SK-N-SH treated with all-trans-retinoic acid at 6 μM for 48 hours (cell line): ENCODE results near the gene TAF1B.

Experiments
- ATAC-seq: fragments of 200-7000 bp; cut with Tn5 transposase; 3 replicates; pipeline ENCODE4 v1.9.1; 2020; ENCODE audit warnings: mild to moderate bottlenecking, moderate library complexity
- ARNTL ChIP-seq: fragments of 450-650 bp; formaldehyde crosslinking; IDR thresholded peaks from 2 replicates; pipeline ENCODE4 v1.5.0; 2020; ENCODE audit warnings: low read depth, mild to moderate bottlenecking, moderate library complexity, borderline replicate concordance
- BACH2 ChIP-seq: fragments of 250-450 bp; sonication (Bioruptor Pico); IDR thresholded peaks from 2 replicates; pipeline ENCODE4 v1.9.0; 2021; ENCODE audit warnings: mild to moderate bottlenecking, borderline replicate concordance
- CSDC2 ChIP-seq: fragments of 250-450 bp; sonication (Bioruptor Pico); IDR thresholded peaks from 2 replicates; pipeline ENCODE4 v1.5.0; 2020; ENCODE audit warnings: mild to moderate bottlenecking, moderate library complexity
- CSRNP3 ChIP-seq: fragments of 250-450 bp; sonication (Bioruptor Pico); IDR thresholded peaks from 2 replicates; pipeline ENCODE4 v1.5.1; 2021; ENCODE audit warnings: mild to moderate bottlenecking, moderate library complexity
- ESRRG ChIP-seq: fragments of 250-450 bp; sonication (Bioruptor Pico); IDR thresholded peaks from 2 replicates; pipeline ENCODE4 v1.6.1; 2021; ENCODE audit warnings: mild to moderate bottlenecking
- GLIS3 ChIP-seq: fragments of 250-450 bp; sonication (Bioruptor Pico); IDR thresholded peaks from 2 replicates; pipeline ENCODE4 v1.5.0; 2020; ENCODE audit warnings: mild to moderate bottlenecking, moderate library complexity
- ISL1 ChIP-seq: fragments of 250-450 bp; sonication (Bioruptor Pico); IDR thresholded peaks from 2 replicates; pipeline ENCODE4 v2.1.2; 2022; ENCODE audit warnings: mild to moderate bottlenecking, moderate library complexity
- OSR1 ChIP-seq: fragments of 250-450 bp; sonication (Bioruptor Pico); IDR thresholded peaks from 2 replicates; pipeline ENCODE4 v1.8.0; 2022; ENCODE audit warnings: moderate library complexity, mild to moderate bottlenecking, inconsistent platforms
- RARB ChIP-seq: fragments of 250-450 bp; sonication (Bioruptor Pico); IDR thresholded peaks from 2 replicates; pipeline ENCODE4 v1.8.0; 2021; ENCODE audit warnings: mild to moderate bottlenecking, moderate library complexity
- SNAI2 ChIP-seq: fragments of 250-450 bp; sonication (Bioruptor Pico); IDR thresholded peaks from 2 replicates; pipeline ENCODE4 v1.5.0; 2020; ENCODE audit warnings: mild to moderate bottlenecking, moderate library complexity
- TCF4 ChIP-seq: fragments of 250-450 bp; sonication (Bioruptor Pico); IDR thresholded peaks from 2 replicates; pipeline ENCODE4 v1.8.0; 2021; ENCODE audit warnings: mild to moderate bottlenecking, moderate library complexity, borderline replicate concordance
- TOX ChIP-seq: fragments of 250-450 bp; sonication (Bioruptor Pico); IDR thresholded peaks from 2 replicates; pipeline ENCODE4 v1.8.0; 2021; ENCODE audit warnings: mild to moderate bottlenecking, moderate library complexity, borderline replicate concordance
- ZC3H10 ChIP-seq: fragments of 250-450 bp; sonication (Bioruptor Pico); IDR thresholded peaks from 2 replicates; pipeline ENCODE4 v1.5.1; 2021; ENCODE audit warnings: mild to moderate bottlenecking, moderate library complexity
- ZFP3 ChIP-seq: fragments of 250-450 bp; sonication (Bioruptor Pico); IDR thresholded peaks from 2 replicates; pipeline ENCODE4 v1.5.0; 2020; ENCODE audit warnings: mild to moderate bottlenecking, moderate library complexity
- ZFP30 ChIP-seq: fragments of 450-650 bp; formaldehyde crosslinking; IDR thresholded peaks from 2 replicates; pipeline ENCODE4 v1.5.0; 2022; ENCODE audit warnings: mild to moderate bottlenecking, moderate library complexity
- ZNF565 ChIP-seq: fragments of 450-650 bp; formaldehyde crosslinking; conservative IDR thresholded peaks from 2 replicates; pipeline ENCODE4 v1.5.0; 2020; ENCODE audit warnings: low read depth, mild to moderate bottlenecking, moderate library complexity
- ZNF70 ChIP-seq: fragments of 450-650 bp; formaldehyde crosslinking; IDR thresholded peaks from 2 replicates; pipeline ENCODE4 v1.5.0; 2020; ENCODE audit warnings: mild to moderate bottlenecking, moderate library complexity
- ZNF8 ChIP-seq: fragments of 450-650 bp; formaldehyde crosslinking; IDR thresholded peaks from 2 replicates; pipeline ENCODE4 v1.5.0; 2020; ENCODE audit warnings: mild to moderate bottlenecking, moderate library complexity
- TF ChIP-seq, protein P1 (sequence below): fragments of 250-450 bp; sonication (Bioruptor Pico); IDR thresholded peaks from 2 replicates; pipeline ENCODE4 v1.8.0; 2020; ENCODE audit warnings: mild to moderate bottlenecking, moderate library complexity, borderline replicate concordance
- TF ChIP-seq, protein P2 (sequence below): fragments of 250-450 bp; sonication (Bioruptor Pico); IDR thresholded peaks from 2 replicates; pipeline ENCODE4 v1.5.0; 2020; ENCODE audit warnings: mild to moderate bottlenecking, moderate library complexity
- TF ChIP-seq, protein P3 (sequence below): fragments of 250-450 bp; sonication (Bioruptor Pico); IDR thresholded peaks from 2 replicates; pipeline ENCODE4 v1.8.0; 2021; ENCODE audit warnings: low read depth, mild to moderate bottlenecking, moderate library complexity, borderline replicate concordance

TAF1B gene

GRCh38 chr2:9836517-9836916 is 6.8 kb upstream of the TAF1B start:
- ATAC-seq = no peak
- TF ChIP-seq TOX (CRISPR knock-in tag) = no peak
- no peak for TF ChIP-seq TCF4 (CRISPR knock-in tag)
- no peak for TF ChIP-seq GLIS3 (CRISPR knock-in tag)
- TF ChIP-seq ISL1 (CRISPR knock-in tag) = no peak
- no peak for TF ChIP-seq ZNF70 (CRISPR knock-in tag)
- TF ChIP-seq ZNF8 (CRISPR knock-in tag) = no peak
- TF ChIP-seq, protein P1, sequence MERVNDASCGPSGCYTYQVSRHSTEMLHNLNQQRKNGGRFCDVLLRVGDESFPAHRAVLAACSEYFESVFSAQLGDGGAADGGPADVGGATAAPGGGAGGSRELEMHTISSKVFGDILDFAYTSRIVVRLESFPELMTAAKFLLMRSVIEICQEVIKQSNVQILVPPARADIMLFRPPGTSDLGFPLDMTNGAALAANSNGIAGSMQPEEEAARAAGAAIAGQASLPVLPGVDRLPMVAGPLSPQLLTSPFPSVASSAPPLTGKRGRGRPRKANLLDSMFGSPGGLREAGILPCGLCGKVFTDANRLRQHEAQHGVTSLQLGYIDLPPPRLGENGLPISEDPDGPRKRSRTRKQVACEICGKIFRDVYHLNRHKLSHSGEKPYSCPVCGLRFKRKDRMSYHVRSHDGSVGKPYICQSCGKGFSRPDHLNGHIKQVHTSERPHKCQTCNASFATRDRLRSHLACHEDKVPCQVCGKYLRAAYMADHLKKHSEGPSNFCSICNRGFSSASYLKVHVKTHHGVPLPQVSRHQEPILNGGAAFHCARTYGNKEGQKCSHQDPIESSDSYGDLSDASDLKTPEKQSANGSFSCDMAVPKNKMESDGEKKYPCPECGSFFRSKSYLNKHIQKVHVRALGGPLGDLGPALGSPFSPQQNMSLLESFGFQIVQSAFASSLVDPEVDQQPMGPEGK (CRISPR knock-in tag) = no peak
- TF ChIP-seq ZNF565 (CRISPR knock-in tag) = no peak
- no peak for TF ChIP-seq BACH2 (CRISPR knock-in tag)
- no peak for TF ChIP-seq CSDC2 (CRISPR knock-in tag)
- TF ChIP-seq RARB (CRISPR knock-in tag) = no peak
- no peak for TF ChIP-seq ZC3H10 (CRISPR knock-in tag)

- no peak for ATAC-seq
- no peak for TF ChIP-seq ISL1 (CRISPR knock-in tag)
- TF ChIP-seq ZNF70 (CRISPR knock-in tag) = no peak
- no peak for TF ChIP-seq ZNF8 (CRISPR knock-in tag)
- no peak for TF ChIP-seq GLIS3 (CRISPR knock-in tag)
- TF ChIP-seq ARNTL (CRISPR knock-in tag) = no peak
- TF ChIP-seq TOX (CRISPR knock-in tag) = no peak
- no peak for TF ChIP-seq SNAI2 (CRISPR knock-in tag)
- TF ChIP-seq BACH2 (CRISPR knock-in tag) = no peak
Measured at GRCh38 chr2:9837451-9837850, 5.8 kb upstream of the TAF1B start.

DNA sequence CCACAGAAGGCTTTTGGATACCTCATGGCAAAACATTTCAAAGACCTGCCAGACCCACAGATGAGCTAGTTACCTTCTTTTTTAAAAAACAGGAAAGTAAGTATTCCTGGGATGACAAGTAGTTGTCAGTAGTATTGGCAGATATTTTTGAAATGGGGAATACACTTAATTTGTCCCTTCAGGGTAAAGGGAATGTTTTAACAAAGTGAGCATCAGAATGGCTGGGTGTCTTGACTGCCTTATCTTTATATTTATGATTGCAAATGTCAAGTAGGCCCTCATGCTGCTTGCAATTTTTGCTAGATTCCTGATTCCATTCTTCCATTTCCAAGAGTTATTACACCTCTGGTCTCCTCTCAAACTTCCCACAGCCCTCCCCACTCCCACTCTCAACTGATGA is 4.9 kb upstream of the TAF1B start:
- no peak for ATAC-seq
- TF ChIP-seq TOX (CRISPR knock-in tag) = no peak
- TF ChIP-seq ZNF8 (CRISPR knock-in tag) = no peak
- TF ChIP-seq ZC3H10 (CRISPR knock-in tag) = no peak
- TF ChIP-seq SNAI2 (CRISPR knock-in tag) = no peak
- TF ChIP-seq, protein P2, sequence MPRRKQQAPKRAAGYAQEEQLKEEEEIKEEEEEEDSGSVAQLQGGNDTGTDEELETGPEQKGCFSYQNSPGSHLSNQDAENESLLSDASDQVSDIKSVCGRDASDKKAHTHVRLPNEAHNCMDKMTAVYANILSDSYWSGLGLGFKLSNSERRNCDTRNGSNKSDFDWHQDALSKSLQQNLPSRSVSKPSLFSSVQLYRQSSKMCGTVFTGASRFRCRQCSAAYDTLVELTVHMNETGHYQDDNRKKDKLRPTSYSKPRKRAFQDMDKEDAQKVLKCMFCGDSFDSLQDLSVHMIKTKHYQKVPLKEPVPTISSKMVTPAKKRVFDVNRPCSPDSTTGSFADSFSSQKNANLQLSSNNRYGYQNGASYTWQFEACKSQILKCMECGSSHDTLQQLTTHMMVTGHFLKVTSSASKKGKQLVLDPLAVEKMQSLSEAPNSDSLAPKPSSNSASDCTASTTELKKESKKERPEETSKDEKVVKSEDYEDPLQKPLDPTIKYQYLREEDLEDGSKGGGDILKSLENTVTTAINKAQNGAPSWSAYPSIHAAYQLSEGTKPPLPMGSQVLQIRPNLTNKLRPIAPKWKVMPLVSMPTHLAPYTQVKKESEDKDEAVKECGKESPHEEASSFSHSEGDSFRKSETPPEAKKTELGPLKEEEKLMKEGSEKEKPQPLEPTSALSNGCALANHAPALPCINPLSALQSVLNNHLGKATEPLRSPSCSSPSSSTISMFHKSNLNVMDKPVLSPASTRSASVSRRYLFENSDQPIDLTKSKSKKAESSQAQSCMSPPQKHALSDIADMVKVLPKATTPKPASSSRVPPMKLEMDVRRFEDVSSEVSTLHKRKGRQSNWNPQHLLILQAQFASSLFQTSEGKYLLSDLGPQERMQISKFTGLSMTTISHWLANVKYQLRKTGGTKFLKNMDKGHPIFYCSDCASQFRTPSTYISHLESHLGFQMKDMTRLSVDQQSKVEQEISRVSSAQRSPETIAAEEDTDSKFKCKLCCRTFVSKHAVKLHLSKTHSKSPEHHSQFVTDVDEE (CRISPR knock-in tag) = no peak
- no peak for TF ChIP-seq TCF4 (CRISPR knock-in tag)
- no peak for TF ChIP-seq RARB (CRISPR knock-in tag)
- TF ChIP-seq CSDC2 (CRISPR knock-in tag) = no peak
- no peak for TF ChIP-seq ARNTL (CRISPR knock-in tag)
- no peak for TF ChIP-seq ZFP3 (CRISPR knock-in tag)
- no peak for TF ChIP-seq ZFP30 (CRISPR knock-in tag)
- TF ChIP-seq BACH2 (CRISPR knock-in tag) = no peak
- TF ChIP-seq GLIS3 (CRISPR knock-in tag) = no peak
- TF ChIP-seq, protein P1 (CRISPR knock-in tag) = no peak
- TF ChIP-seq, protein P3, sequence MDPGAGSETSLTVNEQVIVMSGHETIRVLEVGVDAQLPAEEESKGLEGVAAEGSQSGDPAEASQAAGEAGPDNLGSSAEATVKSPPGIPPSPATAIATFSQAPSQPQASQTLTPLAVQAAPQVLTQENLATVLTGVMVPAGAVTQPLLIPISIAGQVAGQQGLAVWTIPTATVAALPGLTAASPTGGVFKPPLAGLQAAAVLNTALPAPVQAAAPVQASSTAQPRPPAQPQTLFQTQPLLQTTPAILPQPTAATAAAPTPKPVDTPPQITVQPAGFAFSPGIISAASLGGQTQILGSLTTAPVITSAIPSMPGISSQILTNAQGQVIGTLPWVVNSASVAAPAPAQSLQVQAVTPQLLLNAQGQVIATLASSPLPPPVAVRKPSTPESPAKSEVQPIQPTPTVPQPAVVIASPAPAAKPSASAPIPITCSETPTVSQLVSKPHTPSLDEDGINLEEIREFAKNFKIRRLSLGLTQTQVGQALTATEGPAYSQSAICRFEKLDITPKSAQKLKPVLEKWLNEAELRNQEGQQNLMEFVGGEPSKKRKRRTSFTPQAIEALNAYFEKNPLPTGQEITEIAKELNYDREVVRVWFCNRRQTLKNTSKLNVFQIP = no peak
- no peak for TF ChIP-seq OSR1 (CRISPR knock-in tag)
- TF ChIP-seq ESRRG (CRISPR knock-in tag) = no peak
- no peak for TF ChIP-seq CSRNP3
